KOPT-K1 (cell line): Measurements from ENCODE around the gene TM9SF4.
"Not testable (repeated sequence)": the region's sequence is repeated elsewhere in the genome, so short reads cannot be mapped to it uniquely, and the experiment has no call there.

Experiments
- H3K27ac ChIP-seq: fragments of 200-600 bp; sonication (generic); 2 replicates; pipeline ENCODE4 v1.5.1; 2016; ENCODE audit warnings: antibody characterized with exemption, mild to moderate bottlenecking, low read depth, low read length; ENCODE audit not compliant: poor library complexity, severe bottlenecking
- H3K36me3 ChIP-seq: fragments of 200-600 bp; sonication (generic); 2 replicates; pipeline ENCODE4 v1.5.1; 2017; ENCODE audit warnings: antibody characterized with exemption, mild to moderate bottlenecking, low read length, moderate library complexity; ENCODE audit not compliant: insufficient read depth
- H3K9me3 ChIP-seq: fragments of 200-600 bp; sonication (generic); 2 replicates; pipeline ENCODE4 v1.5.1; 2017; ENCODE audit warnings: antibody characterized with exemption, low read length, mild to moderate bottlenecking; ENCODE audit not compliant: insufficient read depth, poor library complexity, severe bottlenecking

The TM9SF4 gene

GRCh38 chr20:32179515-32179914 lies 70.0 kb downstream of the TM9SF4 start:
- H3K27ac ChIP-seq: no peak overlapping the region
- H3K9me3 ChIP-seq: no peaks in the 10 kb centered on the region

GRCh38 chr20:32179934-32180333 lies 70.4 kb downstream of the TM9SF4 start:
- H3K27ac ChIP-seq: no peak overlapping the region
- H3K9me3 ChIP-seq: no peaks in the 10 kb centered on the region
- no peaks in the 10 kb centered on the region for H3K36me3 ChIP-seq

More at GRCh38 chr20:32179515-32179914, 70.0 kb downstream of the TM9SF4 start:
- no peaks in the 10 kb centered on the region for H3K36me3 ChIP-seq

- no peak overlapping the region for H3K27ac ChIP-seq
Observed at GRCh38 chr20:32181606-32182005, 72.1 kb downstream of the TM9SF4 start.

GRCh38 chr20:32183947-32184635 lies 74.6 kb downstream of the TM9SF4 start:
- no peaks in the 10 kb centered on the region for H3K36me3 ChIP-seq
- no peak overlapping the region for H3K27ac ChIP-seq
- H3K9me3 ChIP-seq: no peaks in the 10 kb centered on the region

More at GRCh38 chr20:32181606-32182005, 72.1 kb downstream of the TM9SF4 start:
- Histone ChIP-seq H3K9me3 (no peaks in the 10 kb centered on the region), H3K36me3 (no peaks in the 10 kb centered on the region)

GRCh38 chr20:32184961-32185603 lies 75.6 kb downstream of the TM9SF4 start:
- H3K36me3 ChIP-seq: no peaks in the 10 kb centered on the region
- H3K9me3 ChIP-seq: no peaks in the 10 kb centered on the region
- H3K27ac ChIP-seq: no peak overlapping the region

GRCh38 chr20:32186506-32186905 lies 77.0 kb downstream of the TM9SF4 start:
- no peak overlapping the region for H3K27ac ChIP-seq
- peaks cover under 1% of the 10 kb centered on the region; the same call in 1 of the 2 replicates for H3K36me3 ChIP-seq
- H3K9me3 ChIP-seq: no peaks in the 10 kb centered on the region

- Histone ChIP-seq H3K27ac (no peak overlapping the region), H3K9me3 (no peaks in the 10 kb centered on the region), H3K36me3 (peaks cover 20% of the 10 kb centered on the region)
Observed at GRCh38 chr20:32188376-32189122, 79.0 kb downstream of the TM9SF4 start.

- Histone ChIP-seq H3K36me3 (peaks cover 25% of the 10 kb centered on the region), H3K27ac (peak overlapping the region; percentile 79), H3K9me3 (no peaks in the 10 kb centered on the region)
Observed at GRCh38 chr20:32189123-32189410, 79.6 kb downstream of the TM9SF4 start.

- peak overlapping the region; percentile 79 for H3K27ac ChIP-seq
- H3K36me3 ChIP-seq: peaks cover 33% of the 10 kb centered on the region
- no peaks in the 10 kb centered on the region for H3K9me3 ChIP-seq
Observed at GRCh38 chr20:32189691-32190615, 80.4 kb downstream of the TM9SF4 start.

GRCh38 chr20:32190616-32191415 lies 81.3 kb downstream of the TM9SF4 start:
- Histone ChIP-seq H3K27ac (peak overlapping the region; percentile 79), H3K9me3 (no peaks in the 10 kb centered on the region), H3K36me3 (peaks cover 42% of the 10 kb centered on the region)

GRCh38 chr20:32191422-32191821 lies 81.9 kb downstream of the TM9SF4 start:
- H3K27ac ChIP-seq: no peak overlapping the region
- peaks cover 48% of the 10 kb centered on the region for H3K36me3 ChIP-seq
- H3K9me3 ChIP-seq: no peaks in the 10 kb centered on the region

- peaks cover 53% of the 10 kb centered on the region for H3K36me3 ChIP-seq
- no peak overlapping the region for H3K27ac ChIP-seq
- H3K9me3 ChIP-seq: no peaks in the 10 kb centered on the region
Observed at GRCh38 chr20:32191873-32192272, 82.4 kb downstream of the TM9SF4 start.

- Histone ChIP-seq H3K36me3 (peaks cover 61% of the 10 kb centered on the region), H3K9me3 (no peaks in the 10 kb centered on the region), H3K27ac (no peak overlapping the region)
Observed at GRCh38 chr20:32192698-32193097, 83.2 kb downstream of the TM9SF4 start.

- not testable (repeated sequence) for H3K9me3 ChIP-seq, H3K27ac ChIP-seq
- peaks cover 67% of the 10 kb centered on the region for H3K36me3 ChIP-seq
Observed at GRCh38 chr20:32193336-32193735, 83.8 kb downstream of the TM9SF4 start.
